ENCODE results near the gene KIAA0232.

DNA sequence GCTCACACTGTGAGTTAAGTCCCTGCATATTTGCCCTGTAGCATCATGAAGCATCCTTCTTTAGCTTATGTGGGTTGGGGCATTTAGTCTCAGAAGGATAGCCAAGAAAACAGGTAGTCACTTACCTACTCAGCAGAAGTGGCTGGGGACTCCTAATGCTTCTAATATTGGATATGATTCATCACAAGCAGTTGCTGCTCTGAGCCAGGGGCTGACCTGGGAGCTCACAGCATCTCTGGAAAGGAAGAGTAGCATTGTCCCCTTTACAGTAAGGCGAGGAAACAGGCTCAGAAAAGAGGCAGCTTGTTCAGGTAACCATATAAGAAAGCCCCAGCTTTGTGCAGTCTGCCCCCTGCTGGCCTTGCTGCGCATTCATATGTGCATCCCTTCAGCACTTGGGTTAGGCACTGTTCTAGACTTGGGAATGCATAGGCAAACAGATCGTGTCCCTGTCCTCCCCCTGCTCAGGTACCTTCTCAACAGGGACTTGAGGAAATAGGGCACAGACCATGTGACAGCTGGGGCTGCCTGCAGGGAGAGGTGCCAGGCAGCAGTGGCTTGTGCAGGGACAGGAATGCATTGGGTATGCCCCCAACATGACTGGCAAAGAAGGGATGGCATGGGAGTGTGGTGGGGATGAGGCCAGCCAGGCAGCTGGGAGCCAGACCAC lies 91.4 kb downstream of the KIAA0232 start:
- TF ChIP-seq, protein P1, sequence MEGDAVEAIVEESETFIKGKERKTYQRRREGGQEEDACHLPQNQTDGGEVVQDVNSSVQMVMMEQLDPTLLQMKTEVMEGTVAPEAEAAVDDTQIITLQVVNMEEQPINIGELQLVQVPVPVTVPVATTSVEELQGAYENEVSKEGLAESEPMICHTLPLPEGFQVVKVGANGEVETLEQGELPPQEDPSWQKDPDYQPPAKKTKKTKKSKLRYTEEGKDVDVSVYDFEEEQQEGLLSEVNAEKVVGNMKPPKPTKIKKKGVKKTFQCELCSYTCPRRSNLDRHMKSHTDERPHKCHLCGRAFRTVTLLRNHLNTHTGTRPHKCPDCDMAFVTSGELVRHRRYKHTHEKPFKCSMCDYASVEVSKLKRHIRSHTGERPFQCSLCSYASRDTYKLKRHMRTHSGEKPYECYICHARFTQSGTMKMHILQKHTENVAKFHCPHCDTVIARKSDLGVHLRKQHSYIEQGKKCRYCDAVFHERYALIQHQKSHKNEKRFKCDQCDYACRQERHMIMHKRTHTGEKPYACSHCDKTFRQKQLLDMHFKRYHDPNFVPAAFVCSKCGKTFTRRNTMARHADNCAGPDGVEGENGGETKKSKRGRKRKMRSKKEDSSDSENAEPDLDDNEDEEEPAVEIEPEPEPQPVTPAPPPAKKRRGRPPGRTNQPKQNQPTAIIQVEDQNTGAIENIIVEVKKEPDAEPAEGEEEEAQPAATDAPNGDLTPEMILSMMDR (IDR thresholded peaks at IDR 0.05; ENCODE audit: poor library complexity, severe bottlenecking) = peak; percentile 73
- no peak for TF ChIP-seq EZH2 (IDR thresholded peaks at IDR 0.05; ENCODE audit: borderline replicate concordance, insufficient read depth, low read length, poor library complexity, severe bottlenecking)
- TF ChIP-seq RAD21 (conservative IDR thresholded peaks at IDR 0.05) = peak; percentile 69
- TF ChIP-seq POLR2AphosphoS5 (IDR thresholded peaks at IDR 0.05) = no peak
- no peak for TF ChIP-seq EP300 (conservative IDR thresholded peaks at IDR 0.05; ENCODE audit: poor library complexity, severe bottlenecking)
- no peak for TF ChIP-seq MXI1 (conservative IDR thresholded peaks at IDR 0.05; ENCODE audit: poor library complexity, severe bottlenecking)
- TF ChIP-seq TAF1 (IDR thresholded peaks at IDR 0.05; ENCODE audit: low read depth) = no peak
- no peak for TF ChIP-seq REST (IDR thresholded peaks at IDR 0.05; ENCODE audit: borderline replicate concordance)

Data from neural cell (in vitro differentiated cells).